Stimulated activated CD4-positive, alpha-beta T cell treated with anti-CD3 and anti-CD28 coated beads, Interleukin-15, amount 100 ng/mL, for 1 hour (primary cell): ENCODE measurements around the gene EGLN1.

Experiments
- DNase-seq, 2 donors: peaks; one replicate each; pipeline ENCODE4 v3.0.0-alpha.2; 2020; ENCODE audit warnings: low read depth in 1 of 2, low spot score in 1 of 2

Gene EGLN1

DNA sequence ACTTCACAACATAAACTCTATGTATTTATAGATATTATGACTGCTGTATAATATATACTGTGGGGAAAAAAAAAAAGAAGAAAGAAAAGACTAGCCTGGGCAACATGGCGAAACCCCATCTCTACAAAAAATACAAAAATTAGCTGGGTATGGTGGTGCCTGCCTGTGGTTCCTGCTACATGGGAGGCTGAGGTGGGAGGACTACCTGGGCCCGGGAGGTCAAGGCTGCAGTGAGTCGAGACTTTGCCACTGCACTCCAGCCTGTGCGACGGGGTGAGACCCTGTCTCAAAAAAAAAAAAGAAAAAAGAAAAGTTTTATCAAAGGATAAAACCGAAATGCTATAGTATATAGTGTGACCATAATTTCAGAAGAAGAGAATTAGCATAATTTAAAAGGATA lies 87.1 kb downstream of the EGLN1 start:
- no peak for DNase-seq

DNA sequence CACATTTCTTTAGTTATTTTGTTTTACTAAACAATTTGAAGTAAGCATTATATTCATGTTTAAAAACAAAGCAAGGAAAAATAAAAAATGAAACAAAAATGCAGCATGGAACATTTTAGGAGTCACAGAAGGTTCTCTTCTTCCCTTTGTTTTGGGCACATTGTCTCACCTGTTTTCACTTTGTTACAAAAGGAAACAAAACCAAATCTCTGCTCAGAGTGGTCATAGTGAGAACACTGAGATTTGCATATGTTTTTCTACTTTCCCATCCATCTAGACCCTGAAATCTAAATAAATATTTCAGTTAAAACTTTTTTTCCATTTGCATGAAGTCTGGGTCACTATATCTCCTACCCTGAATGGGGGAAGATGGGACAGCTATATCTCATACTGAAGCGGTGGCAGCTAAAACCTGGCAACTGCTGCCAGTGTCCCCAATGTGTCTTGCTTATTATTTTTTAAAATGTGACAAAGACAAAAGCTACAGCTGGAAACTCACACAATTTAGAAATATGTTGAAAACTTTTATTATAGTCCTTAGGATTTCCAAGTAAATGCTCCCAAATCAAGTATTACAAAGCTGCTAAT lies 87.9 kb downstream of the EGLN1 start:
- DNase-seq: no peak

- no peak for DNase-seq
Observed at GRCh38 chr1:231332761-231333160, 89.3 kb downstream of the EGLN1 start.

DNA sequence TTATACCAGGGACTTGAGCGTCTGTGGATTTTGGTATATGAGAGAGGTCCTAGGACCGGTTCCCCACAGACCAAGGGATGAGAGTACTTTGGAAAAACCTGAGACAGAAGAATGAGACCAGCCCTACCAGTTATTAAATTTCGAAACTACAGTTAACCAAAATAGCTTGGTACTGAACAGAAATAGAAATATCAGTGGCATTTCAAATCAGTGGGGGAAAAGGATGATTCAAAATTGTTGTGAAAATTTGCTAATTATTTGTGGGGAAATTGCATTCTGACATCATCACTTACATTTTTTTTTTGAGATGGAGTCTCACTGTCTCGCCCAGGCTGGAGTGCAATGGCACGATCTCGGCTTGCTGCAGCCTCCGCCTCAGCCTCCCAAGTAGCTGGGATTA lies 92.6 kb downstream of the EGLN1 start:
- DNase-seq: no peak

DNA sequence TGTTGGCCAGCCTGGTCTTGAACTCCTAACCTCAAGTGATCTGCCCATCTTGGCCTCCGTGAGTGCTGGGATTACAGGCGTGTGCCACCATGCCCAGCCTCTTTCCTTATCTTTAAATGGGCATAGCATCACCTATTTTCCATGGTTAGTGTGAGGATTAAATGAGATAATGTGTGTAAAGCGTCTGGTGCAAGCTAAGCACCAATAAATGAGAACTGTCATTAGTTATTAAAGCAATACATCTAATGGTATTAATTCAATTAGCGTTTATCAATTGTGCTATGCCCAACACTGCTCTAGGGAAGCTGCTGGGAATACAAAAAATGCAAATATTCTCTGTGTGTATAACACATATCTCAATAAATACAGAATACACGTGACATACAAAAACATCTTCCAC lies 94.5 kb downstream of the EGLN1 start:
- DNase-seq: no peak

- DNase-seq: no peak
Observed at GRCh38 chr1:231326248-231326647, 95.8 kb downstream of the EGLN1 start.

DNA sequence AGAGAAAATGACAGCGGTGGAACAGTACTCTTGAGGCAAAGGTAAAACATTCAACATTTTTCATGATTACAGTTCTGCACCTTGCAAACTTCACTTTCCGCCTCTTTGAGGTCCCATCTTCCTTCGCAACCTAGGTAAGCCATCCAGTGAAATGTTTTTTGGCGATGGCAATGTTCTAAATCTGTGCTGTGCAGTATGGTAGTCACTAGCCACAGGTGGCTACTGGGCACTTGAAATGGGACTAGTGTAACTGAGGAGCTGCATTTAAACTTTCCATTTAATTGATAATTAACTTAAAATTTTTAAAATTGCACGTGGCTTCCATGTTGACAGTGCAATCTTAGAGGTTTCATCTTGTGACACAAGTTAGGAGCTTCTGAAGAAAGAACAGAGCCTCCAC lies 97.4 kb downstream of the EGLN1 start:
- no peak for DNase-seq

DNA sequence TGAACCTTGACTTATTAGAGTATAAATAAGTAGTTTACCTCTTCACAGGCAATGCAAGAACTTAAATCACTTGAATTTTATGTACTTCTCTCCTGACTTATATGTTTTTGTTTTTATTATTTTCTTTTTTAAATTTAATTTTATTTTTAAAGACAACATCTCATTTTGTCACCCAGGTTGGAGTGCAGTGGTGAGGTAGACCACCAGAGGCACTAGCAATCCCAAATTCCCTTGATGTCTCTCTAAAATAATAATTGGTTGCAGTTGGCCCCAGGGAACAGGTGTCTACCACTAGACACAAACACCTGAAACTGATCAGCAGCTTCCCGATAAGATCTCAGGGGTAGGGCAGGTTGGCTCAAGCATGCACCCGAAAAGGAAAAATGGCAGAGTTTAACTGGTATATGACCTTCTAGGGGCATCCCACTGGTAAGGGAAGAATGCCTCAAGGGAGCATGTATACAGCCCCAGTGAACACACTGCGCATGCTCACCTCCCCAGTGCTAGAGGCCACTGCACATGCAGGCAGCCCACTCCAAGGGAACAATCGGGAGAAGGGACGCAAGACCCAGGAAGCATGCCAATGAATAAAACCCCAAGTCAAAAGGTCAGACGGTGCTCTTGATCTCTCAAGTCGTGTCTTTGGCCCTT lies 99.1 kb downstream of the EGLN1 start:
- no peak for DNase-seq

GRCh38 chr1:231319080-231319479 lies 103.0 kb downstream of the EGLN1 start:
- DNase-seq: no peak

DNA sequence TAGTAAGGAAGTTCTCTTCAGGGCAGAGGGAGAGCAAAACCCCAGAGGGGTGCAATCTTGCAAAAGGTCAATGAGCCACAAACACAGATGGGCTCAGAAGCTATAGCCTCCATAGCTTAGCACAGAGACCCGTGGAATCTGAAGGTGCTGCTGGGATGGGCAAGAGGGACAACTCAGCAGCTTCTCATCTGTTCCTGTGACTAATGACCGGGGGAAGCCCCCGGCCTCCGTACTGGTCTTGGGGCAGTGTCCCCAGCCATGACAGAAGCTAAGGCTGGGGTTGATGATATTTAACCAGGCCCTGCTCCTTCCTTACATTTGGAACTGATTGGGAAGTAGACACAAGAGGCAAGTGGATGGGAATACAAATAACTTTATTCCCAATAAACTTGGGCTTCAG lies 103.5 kb downstream of the EGLN1 start:
- no peak for DNase-seq

- DNase-seq: no peak
Observed at GRCh38 chr1:231318015-231318355, 104.1 kb downstream of the EGLN1 start.

DNA sequence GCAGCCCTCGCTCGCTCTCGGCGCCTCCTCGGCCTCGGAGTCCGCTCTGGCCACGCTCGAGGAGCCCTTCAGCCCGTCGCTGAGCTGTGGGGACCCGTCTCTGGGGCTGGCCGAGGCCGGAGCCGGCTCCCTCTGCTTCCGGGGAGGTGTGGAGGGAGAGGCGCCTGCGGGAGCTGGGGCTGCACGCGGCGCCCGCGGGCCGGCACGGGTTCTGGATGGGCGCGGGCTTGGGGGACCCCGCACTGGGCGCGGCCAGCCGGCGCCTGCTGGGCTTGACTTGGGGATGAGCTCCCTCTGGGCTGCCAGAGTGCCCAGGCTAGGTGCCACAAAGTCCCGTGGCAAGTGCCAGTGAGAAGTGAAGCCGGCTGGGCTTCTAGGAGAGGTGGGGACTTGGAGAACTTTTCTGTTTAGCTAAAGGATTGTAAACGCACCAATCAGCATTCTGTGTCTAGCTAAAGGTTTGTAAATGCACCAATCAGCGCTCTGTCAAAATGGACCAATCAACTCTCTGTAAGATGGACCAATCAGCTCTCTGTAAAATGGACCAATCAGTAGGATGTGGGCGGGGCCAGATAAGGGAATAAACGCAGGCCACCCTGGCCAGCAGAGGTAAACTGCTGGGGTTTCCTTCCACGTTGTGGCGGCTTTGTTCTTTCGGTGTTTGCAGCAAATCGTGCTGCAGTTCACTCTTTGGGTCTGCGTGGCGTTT lies 104.6 kb downstream of the EGLN1 start:
- DNase-seq: no peak

GRCh38 chr1:231315887-231316286 lies 106.2 kb downstream of the EGLN1 start:
- peak in 1 of 2 donors; percentile 29 for DNase-seq
